ENCODE results near the gene HUWE1. TPM values are rescaled to one million over a fixed set of nuclear protein-coding genes. Genes with fewer than 3 reads are reported as not detected.

The HUWE1 gene
- polyA plus RNA-seq, 1 experiment = 57.5 TPM

DNA sequence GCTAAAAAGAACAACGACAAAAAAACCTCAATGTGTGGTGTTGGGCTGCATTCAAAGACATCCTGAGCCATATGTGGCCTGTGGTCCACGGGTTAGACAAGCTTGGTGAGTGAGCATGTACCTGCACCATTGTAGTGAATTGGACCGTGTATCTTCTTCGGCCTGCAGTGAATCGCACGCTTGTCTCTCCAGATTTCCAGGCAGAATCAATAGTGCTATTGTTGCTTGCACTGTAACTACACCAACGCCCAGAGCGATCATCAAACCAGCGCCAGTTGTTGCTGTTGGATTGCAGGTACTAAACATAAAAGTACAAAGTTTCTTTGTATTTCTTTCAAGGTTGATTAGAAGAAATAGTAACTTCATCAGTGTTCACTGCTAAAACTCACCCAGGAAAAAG, 101.6 kb downstream of the HUWE1 start:
- TF ChIP-seq, protein P1, sequence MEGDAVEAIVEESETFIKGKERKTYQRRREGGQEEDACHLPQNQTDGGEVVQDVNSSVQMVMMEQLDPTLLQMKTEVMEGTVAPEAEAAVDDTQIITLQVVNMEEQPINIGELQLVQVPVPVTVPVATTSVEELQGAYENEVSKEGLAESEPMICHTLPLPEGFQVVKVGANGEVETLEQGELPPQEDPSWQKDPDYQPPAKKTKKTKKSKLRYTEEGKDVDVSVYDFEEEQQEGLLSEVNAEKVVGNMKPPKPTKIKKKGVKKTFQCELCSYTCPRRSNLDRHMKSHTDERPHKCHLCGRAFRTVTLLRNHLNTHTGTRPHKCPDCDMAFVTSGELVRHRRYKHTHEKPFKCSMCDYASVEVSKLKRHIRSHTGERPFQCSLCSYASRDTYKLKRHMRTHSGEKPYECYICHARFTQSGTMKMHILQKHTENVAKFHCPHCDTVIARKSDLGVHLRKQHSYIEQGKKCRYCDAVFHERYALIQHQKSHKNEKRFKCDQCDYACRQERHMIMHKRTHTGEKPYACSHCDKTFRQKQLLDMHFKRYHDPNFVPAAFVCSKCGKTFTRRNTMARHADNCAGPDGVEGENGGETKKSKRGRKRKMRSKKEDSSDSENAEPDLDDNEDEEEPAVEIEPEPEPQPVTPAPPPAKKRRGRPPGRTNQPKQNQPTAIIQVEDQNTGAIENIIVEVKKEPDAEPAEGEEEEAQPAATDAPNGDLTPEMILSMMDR (IDR thresholded peaks at IDR 0.05; ENCODE audit: insufficient read depth, low read depth, low read length) = no peak
- no peak overlapping the region for H3K4me3 ChIP-seq (ENCODE audit: low read depth, low read length)
- ChIA-PET POLR2A (no interaction called here), CTCF (no interaction called here)
- DNase-seq (ENCODE audit: low read depth) = no peak
- H3K36me3 ChIP-seq (ENCODE audit: control insufficient read depth, insufficient read depth, low read length) = peaks cover 15% of the 10 kb centered on the region
- no peaks in the 10 kb centered on the region for H3K27me3 ChIP-seq (ENCODE audit: control insufficient read depth, insufficient read depth, low read length)

GRCh38 chrX:53583571-53583970, 102.9 kb downstream of the HUWE1 start:
- ChIA-PET POLR2A (no interaction called here), CTCF (no interaction called here)
- Histone ChIP-seq H3K4me3 (ENCODE audit: low read depth, low read length) (no peak overlapping the region), H3K36me3 (ENCODE audit: control insufficient read depth, insufficient read depth, low read length) (peaks cover 9% of the 10 kb centered on the region), H3K27me3 (ENCODE audit: control insufficient read depth, insufficient read depth, low read length) (no peaks in the 10 kb centered on the region)
- DNase-seq (ENCODE audit: low read depth) = no peak
- TF ChIP-seq, protein P1 (IDR thresholded peaks at IDR 0.05; ENCODE audit: insufficient read depth, low read depth, low read length) = no peak

DNA sequence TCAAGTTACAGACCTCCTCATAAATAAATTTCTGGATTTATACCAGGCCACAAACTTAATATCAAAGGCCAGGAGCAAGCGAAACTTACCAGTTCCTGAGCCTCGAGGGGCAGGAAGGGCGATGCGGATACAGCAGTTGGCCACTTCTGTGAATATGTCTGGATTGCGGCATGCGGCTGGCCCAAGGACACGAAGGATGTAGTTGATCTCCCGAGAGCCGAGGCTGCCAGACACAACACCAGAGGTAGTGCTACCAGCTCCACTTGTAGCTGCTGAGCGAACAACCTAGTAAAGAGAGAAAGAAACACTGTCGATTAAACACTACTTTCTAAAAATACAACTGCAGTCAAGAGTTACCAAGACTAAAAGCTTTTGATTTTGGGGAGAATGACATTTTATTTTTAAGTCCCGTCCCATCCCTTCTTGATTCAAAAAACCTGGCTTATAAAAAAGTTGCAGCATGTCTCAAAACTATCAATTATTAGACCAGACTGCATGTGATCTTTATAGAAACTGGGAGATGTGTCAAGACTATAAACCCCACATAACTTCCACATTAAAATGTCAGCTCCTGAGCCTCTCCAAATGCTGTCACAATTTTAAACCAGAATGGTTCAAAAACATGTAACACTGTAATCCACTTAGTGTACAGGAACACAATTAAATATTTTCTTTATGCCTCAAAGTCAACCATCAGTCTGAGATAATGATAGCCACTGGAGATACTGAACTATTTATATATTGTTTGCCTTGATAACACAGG, 105.6 kb downstream of the HUWE1 start:
- H3K4me3 ChIP-seq (ENCODE audit: low read depth, low read length) = no peak overlapping the region
- ChIA-PET POLR2A (no interaction called here), CTCF (no interaction called here)
- TF ChIP-seq, protein P1 (IDR thresholded peaks at IDR 0.05; ENCODE audit: insufficient read depth, low read depth, low read length) = no peak
- DNase-seq (ENCODE audit: low read depth) = no peak
- no peaks in the 10 kb centered on the region for H3K27me3 ChIP-seq (ENCODE audit: control insufficient read depth, insufficient read depth, low read length)
- H3K36me3 ChIP-seq (ENCODE audit: control insufficient read depth, insufficient read depth, low read length) = peaks cover 9% of the 10 kb centered on the region

- CTCF ChIA-PET = no interaction called here
- POLR2A ChIA-PET = no interaction called here
- H3K4me3 ChIP-seq (ENCODE audit: low read depth, low read length) = no peak overlapping the region
- no peaks in the 10 kb centered on the region for H3K27me3 ChIP-seq (ENCODE audit: control insufficient read depth, insufficient read depth, low read length)
- peaks cover 14% of the 10 kb centered on the region for H3K36me3 ChIP-seq (ENCODE audit: control insufficient read depth, insufficient read depth, low read length)
- TF ChIP-seq, protein P1 (IDR thresholded peaks at IDR 0.05; ENCODE audit: insufficient read depth, low read depth, low read length) = no peak
- DNase-seq (ENCODE audit: low read depth) = no peak
These were observed 115.0 kb downstream of the HUWE1 start for GRCh38 chrX:53571494-53571893.

DNA sequence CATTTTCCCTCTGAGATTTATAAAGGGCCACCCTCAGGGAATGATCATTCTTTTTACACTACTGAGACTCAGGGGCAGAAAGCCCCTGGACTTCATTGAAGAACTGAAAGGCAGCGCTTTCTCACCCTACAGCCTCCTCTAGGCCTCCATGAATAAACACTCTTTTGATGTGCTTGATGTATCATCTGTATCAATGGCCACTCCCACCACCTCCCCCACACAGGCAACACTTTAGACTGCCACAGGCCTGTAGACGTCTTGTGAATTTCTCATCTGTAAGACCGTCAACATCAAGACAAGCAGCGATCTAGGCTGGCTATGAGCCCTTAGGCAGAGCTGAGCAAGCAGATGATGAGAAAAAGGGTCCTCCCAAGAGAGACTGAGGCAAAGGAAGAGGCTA, 123.2 kb downstream of the HUWE1 start:
- POLR2A ChIA-PET = no interaction called here
- DNase-seq (ENCODE audit: low read depth) = no peak
- H3K36me3 ChIP-seq (ENCODE audit: control insufficient read depth, insufficient read depth, low read length) = peaks cover 27% of the 10 kb centered on the region
- no peaks in the 10 kb centered on the region for H3K27me3 ChIP-seq (ENCODE audit: control insufficient read depth, insufficient read depth, low read length)
- TF ChIP-seq, protein P1 (IDR thresholded peaks at IDR 0.05; ENCODE audit: insufficient read depth, low read depth, low read length) = no peak
- CTCF ChIA-PET = no interaction called here
- H3K4me3 ChIP-seq (ENCODE audit: low read depth, low read length) = no peak overlapping the region

Measured in BJ (cell line).